SK-N-SH (cell line): Measurements from ENCODE around the gene LHFPL6.

Experiments used
- CTCF ChIP-seq: fragments of 200-600 bp; sonication (generic); IDR thresholded peaks from 2 replicates; pipeline ENCODE4 v1.6.1; 2017; ENCODE audit warnings: antibody characterized with exemption, mild to moderate bottlenecking, moderate library complexity
- EZH2phosphoT487 ChIP-seq: fragments of 200-600 bp; sonication (generic); IDR thresholded peaks from 2 replicates; pipeline ENCODE4 v1.6.1; 2017; ENCODE audit warnings: low read depth, mixed run types, mild to moderate bottlenecking, antibody characterized with exemption, moderate library complexity, borderline replicate concordance
- FOSL2 ChIP-seq: IDR thresholded peaks from 2 replicates; pipeline ENCODE4 v1.4.0; 2012; ENCODE audit warnings: low read depth, mild to moderate bottlenecking, moderate library complexity, borderline replicate concordance
- FOXJ3 ChIP-seq: sonication (generic); formaldehyde crosslinking; IDR thresholded peaks from 2 replicates; pipeline ENCODE4 v1.5.1; 2020; ENCODE audit warnings: mild to moderate bottlenecking, missing genetic modification reagents
- GABPA ChIP-seq: IDR thresholded peaks from 2 replicates; pipeline ENCODE4 v1.4.0; 2012; ENCODE audit warnings: low read depth, mild to moderate bottlenecking
- IRF3 ChIP-seq: fragments of 150-350 bp; IDR thresholded peaks from 2 replicates; pipeline ENCODE4 v1.6.1; 2016; ENCODE audit warnings: mild to moderate bottlenecking, low read depth, low read length
- JUND ChIP-seq: IDR thresholded peaks from 2 replicates; pipeline ENCODE4 v1.4.0; 2012
- MAX ChIP-seq: IDR thresholded peaks from 2 replicates; pipeline ENCODE4 v1.4.0; 2012; ENCODE audit warnings: low read depth
- POLR2AphosphoS5 ChIP-seq: IDR thresholded peaks from 2 replicates; pipeline ENCODE4 v1.6.1; 2012; ENCODE audit warnings: low read depth, low read length
- RFX5 ChIP-seq: IDR thresholded peaks from 2 replicates; pipeline ENCODE4 v1.6.1; 2012; ENCODE audit warnings: mild to moderate bottlenecking, improper control_type of control experiment, low read length
- SIN3A ChIP-seq: IDR thresholded peaks from 2 replicates; pipeline ENCODE4 v1.6.1; 2012; ENCODE audit warnings: low read depth, mild to moderate bottlenecking, low read length, moderate library complexity, borderline replicate concordance
- SMC3 ChIP-seq: IDR thresholded peaks from 2 replicates; pipeline ENCODE4 v1.6.1; 2012; ENCODE audit warnings: low read depth, low read length, improper control_type of control experiment
- YY1 ChIP-seq: IDR thresholded peaks from 2 replicates; pipeline ENCODE4 v1.4.0; 2012; ENCODE audit warnings: low read depth, mild to moderate bottlenecking
- ZBTB33 ChIP-seq: IDR thresholded peaks from 2 replicates; pipeline ENCODE4 v1.4.0; 2012; ENCODE audit warnings: low read depth, borderline replicate concordance

GRCh38 chr13:39603424-39603947, 493 bp upstream of the LHFPL6 start:
- TF ChIP-seq IRF3 (no peak), SMC3 (no peak), RFX5 (no peak), CTCF (no peak), EZH2phosphoT487 (no peak), YY1 (no peak), POLR2AphosphoS5 (no peak), FOSL2 (no peak), ZBTB33 (no peak), FOXJ3 (CRISPR knock-in tag) (no peak), GABPA (no peak; the same call in 1 of the 2 replicates), JUND (no peak), SIN3A (no peak), MAX (no peak)
